Effector CD4-positive, alpha-beta T cell (primary cell): ENCODE results near the gene TRIM66.

Source experiments
- DNase-seq: peaks from one replicate; pipeline ENCODE4 v3.0.0-alpha.2; 2020
- total RNA-seq: gene quantifications from one replicate; lab custom pipeline; 2026; lab: John Stamatoyannopoulos, UW

The TRIM66 gene
- 29.6 reads per million, percentile 56 among the genes with 10 or more reads in this experiment for total RNA-seq

GRCh38 chr11:8682303-8683114 is at the start of gene TRIM66, which contains the start of gene RPL27A:
Gene TRIM66, minus strand, starts transcription at chr11:8682665. Its CDS starts 10,391 bp downstream, at chr11:8672274.
Gene RPL27A, plus strand, starts transcription at chr11:8682792. Its CDS starts 22 bp downstream, at chr11:8682814.
- DNase-seq, result peak; percentile 99

- no peak for DNase-seq
Observed at GRCh38 chr11:8731647-8732323, 49.3 kb upstream of the TRIM66 start.

- no peak for DNase-seq
Observed at GRCh38 chr11:8730697-8731020, 48.2 kb upstream of the TRIM66 start.

- no peak for DNase-seq
Observed at GRCh38 chr11:8729837-8730696, 47.6 kb upstream of the TRIM66 start.

GRCh38 chr11:8729067-8729466 is 46.6 kb upstream of the TRIM66 start:
- DNase-seq, result no peak

GRCh38 chr11:8728563-8728962 is 46.1 kb upstream of the TRIM66 start:
- no peak for DNase-seq

- DNase-seq, result no peak
Observed at GRCh38 chr11:8726395-8726794, 43.9 kb upstream of the TRIM66 start.

GRCh38 chr11:8724682-8725081 is 42.2 kb upstream of the TRIM66 start:
- no peak for DNase-seq

GRCh38 chr11:8723711-8724110 is 41.2 kb upstream of the TRIM66 start:
- DNase-seq, result no peak

- no peak for DNase-seq
Observed at GRCh38 chr11:8722809-8723208, 40.3 kb upstream of the TRIM66 start.

GRCh38 chr11:8721609-8722500 is 39.4 kb upstream of the TRIM66 start:
- no peak for DNase-seq

GRCh38 chr11:8720868-8721608 is 38.6 kb upstream of the TRIM66 start:
- no peak for DNase-seq

- no peak for DNase-seq
Observed at GRCh38 chr11:8720352-8720751, 37.9 kb upstream of the TRIM66 start.

GRCh38 chr11:8719721-8720120 is 37.3 kb upstream of the TRIM66 start:
- DNase-seq, result no peak

GRCh38 chr11:8719211-8719649 is 36.8 kb upstream of the TRIM66 start:
- DNase-seq, result no peak

- no peak for DNase-seq
Observed at GRCh38 chr11:8717876-8718753, 35.6 kb upstream of the TRIM66 start.

- DNase-seq, result no peak
Observed at GRCh38 chr11:8717544-8717875, 35.0 kb upstream of the TRIM66 start.

GRCh38 chr11:8715501-8715900 is 33.0 kb upstream of the TRIM66 start:
- no peak for DNase-seq

- no peak for DNase-seq
Observed at GRCh38 chr11:8714622-8715225, 32.3 kb upstream of the TRIM66 start.
